HEK293 (cell line): Measurements from ENCODE around the gene ATP8B4.

Source experiments
- KLF16 ChIP-seq: fragments of 450-650 bp; formaldehyde crosslinking; IDR thresholded peaks from 2 replicates; pipeline ENCODE4 v1.5.1; 2017; ENCODE audit warnings: missing biosample characterization, missing genetic modification characterization
- SETDB1 ChIP-seq: IDR thresholded peaks from one replicate; pipeline ENCODE4 v1.6.1; 2017; ENCODE audit warnings: mild to moderate bottlenecking, low read length, moderate library complexity, mixed read lengths; ENCODE audit not compliant: insufficient read length
- TCF7L2 ChIP-seq: IDR thresholded peaks from 2 replicates; pipeline ENCODE4 v1.6.1; 2011; ENCODE audit warnings: low read depth, mild to moderate bottlenecking, inconsistent platforms, low read length, moderate library complexity, borderline replicate concordance
- ZBTB20 ChIP-seq: fragments of 450-650 bp; formaldehyde crosslinking; IDR thresholded peaks from 2 replicates; pipeline ENCODE4 v1.5.1; 2016; ENCODE audit warnings: missing biosample characterization, missing genetic modification characterization
- ZFP41 ChIP-seq: fragments of 450-650 bp; formaldehyde crosslinking; IDR thresholded peaks from 2 replicates; pipeline ENCODE4 v1.5.1; 2016; ENCODE audit warnings: missing biosample characterization, missing genetic modification characterization, borderline replicate concordance
- ZNF121 ChIP-seq: fragments of 450-650 bp; formaldehyde crosslinking; IDR thresholded peaks from 2 replicates; pipeline ENCODE4 v1.5.1; 2016; ENCODE audit warnings: missing biosample characterization, missing genetic modification characterization
- ZNF529 ChIP-seq: fragments of 450-650 bp; formaldehyde crosslinking; IDR thresholded peaks from 2 replicates; pipeline ENCODE4 v1.5.1; 2017; ENCODE audit warnings: missing genetic modification characterization, missing biosample characterization; ENCODE audit not compliant: insufficient replicate concordance
- ZNF610 ChIP-seq: fragments of 450-650 bp; formaldehyde crosslinking; IDR thresholded peaks from 2 replicates; pipeline ENCODE4 v1.5.1; 2016; ENCODE audit warnings: missing biosample characterization, missing genetic modification characterization, borderline replicate concordance
- ZNF654 ChIP-seq: fragments of 450-650 bp; formaldehyde crosslinking; IDR thresholded peaks from 2 replicates; pipeline ENCODE4 v1.5.1; 2016; ENCODE audit warnings: low read depth, missing biosample characterization, missing genetic modification characterization
- TF ChIP-seq, protein P1 (sequence below): IDR thresholded peaks from 2 replicates; pipeline ENCODE4 v1.6.1; 2011; ENCODE audit warnings: mild to moderate bottlenecking, low read depth, low read length, borderline replicate concordance
- TF ChIP-seq, protein P2 (sequence below): fragments of 450-650 bp; formaldehyde crosslinking; IDR thresholded peaks from 2 replicates; pipeline ENCODE4 v1.5.1; 2016; ENCODE audit warnings: missing biosample characterization, missing genetic modification characterization

DNA sequence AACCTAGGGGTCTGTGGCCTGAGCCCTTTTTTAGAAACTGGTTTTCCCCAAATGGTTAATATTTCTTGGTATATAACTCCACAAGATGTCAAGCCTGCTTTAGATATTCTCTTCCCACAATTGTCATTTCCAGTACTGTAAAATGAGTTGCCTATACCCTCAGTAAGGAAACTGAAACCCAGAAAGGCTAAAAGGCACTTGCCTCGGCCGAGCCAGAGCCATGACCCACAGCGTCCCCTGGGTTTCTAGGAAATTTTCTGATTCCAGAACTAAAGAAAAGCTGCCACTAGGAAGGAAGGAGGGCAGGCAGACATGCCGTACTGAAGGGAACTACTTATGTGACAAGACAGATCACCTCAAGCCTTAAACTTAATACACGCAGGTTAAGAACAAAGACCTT, 59.1 kb downstream of the ATP8B4 start:
- no peak for TF ChIP-seq ZNF121 (tag by site-specific recombination)
- no peak for TF ChIP-seq ZNF654 (tag by site-specific recombination)
- TF ChIP-seq, protein P1, sequence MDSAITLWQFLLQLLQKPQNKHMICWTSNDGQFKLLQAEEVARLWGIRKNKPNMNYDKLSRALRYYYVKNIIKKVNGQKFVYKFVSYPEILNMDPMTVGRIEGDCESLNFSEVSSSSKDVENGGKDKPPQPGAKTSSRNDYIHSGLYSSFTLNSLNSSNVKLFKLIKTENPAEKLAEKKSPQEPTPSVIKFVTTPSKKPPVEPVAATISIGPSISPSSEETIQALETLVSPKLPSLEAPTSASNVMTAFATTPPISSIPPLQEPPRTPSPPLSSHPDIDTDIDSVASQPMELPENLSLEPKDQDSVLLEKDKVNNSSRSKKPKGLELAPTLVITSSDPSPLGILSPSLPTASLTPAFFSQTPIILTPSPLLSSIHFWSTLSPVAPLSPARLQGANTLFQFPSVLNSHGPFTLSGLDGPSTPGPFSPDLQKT = no peak
- no peak for TF ChIP-seq TCF7L2
- TF ChIP-seq ZNF529 = no peak
- TF ChIP-seq SETDB1 = no peak
- TF ChIP-seq, protein P2, sequence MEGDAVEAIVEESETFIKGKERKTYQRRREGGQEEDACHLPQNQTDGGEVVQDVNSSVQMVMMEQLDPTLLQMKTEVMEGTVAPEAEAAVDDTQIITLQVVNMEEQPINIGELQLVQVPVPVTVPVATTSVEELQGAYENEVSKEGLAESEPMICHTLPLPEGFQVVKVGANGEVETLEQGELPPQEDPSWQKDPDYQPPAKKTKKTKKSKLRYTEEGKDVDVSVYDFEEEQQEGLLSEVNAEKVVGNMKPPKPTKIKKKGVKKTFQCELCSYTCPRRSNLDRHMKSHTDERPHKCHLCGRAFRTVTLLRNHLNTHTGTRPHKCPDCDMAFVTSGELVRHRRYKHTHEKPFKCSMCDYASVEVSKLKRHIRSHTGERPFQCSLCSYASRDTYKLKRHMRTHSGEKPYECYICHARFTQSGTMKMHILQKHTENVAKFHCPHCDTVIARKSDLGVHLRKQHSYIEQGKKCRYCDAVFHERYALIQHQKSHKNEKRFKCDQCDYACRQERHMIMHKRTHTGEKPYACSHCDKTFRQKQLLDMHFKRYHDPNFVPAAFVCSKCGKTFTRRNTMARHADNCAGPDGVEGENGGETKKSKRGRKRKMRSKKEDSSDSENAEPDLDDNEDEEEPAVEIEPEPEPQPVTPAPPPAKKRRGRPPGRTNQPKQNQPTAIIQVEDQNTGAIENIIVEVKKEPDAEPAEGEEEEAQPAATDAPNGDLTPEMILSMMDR = no peak
- TF ChIP-seq ZFP41 (tag by site-specific recombination) = no peak
- TF ChIP-seq ZNF610 (tag by site-specific recombination) = no peak
- TF ChIP-seq KLF16 = no peak
- no peak for TF ChIP-seq ZBTB20
